IPS-NIHi7 (cell line): ENCODE results near the gene ADGRL3.
"Not testable (repeated sequence)": the region's sequence is repeated elsewhere in the genome, so short reads cannot be mapped to it uniquely, and the experiment has no call there.

Experiments
- DNase-seq: peaks from one replicate; pipeline ENCODE4 v3.0.0; 2012; ENCODE audit warnings: mixed read lengths; ENCODE audit errors: extremely low spot score

ADGRL3 gene

DNA sequence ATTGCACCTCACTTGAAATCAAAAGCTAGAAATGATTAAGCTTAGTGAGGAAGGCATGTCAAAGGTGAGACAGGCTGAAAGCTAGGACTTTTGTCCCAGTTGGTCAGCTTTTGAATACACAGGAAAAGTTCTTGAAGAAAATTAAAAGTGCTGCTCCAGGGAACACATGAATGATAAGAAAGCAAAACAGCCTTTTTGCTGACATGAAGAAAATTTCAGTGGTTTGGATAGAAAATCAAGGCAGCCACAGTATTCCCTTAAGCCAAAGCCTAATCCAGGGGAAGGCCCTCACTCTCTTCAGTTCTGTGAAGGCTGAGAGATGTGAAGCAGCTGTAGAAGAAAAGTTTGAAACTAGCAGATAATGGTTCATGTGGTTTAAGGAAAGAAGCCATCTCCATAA is 150.8 kb downstream of the ADGRL3 start:
- DNase-seq = no peak

DNA sequence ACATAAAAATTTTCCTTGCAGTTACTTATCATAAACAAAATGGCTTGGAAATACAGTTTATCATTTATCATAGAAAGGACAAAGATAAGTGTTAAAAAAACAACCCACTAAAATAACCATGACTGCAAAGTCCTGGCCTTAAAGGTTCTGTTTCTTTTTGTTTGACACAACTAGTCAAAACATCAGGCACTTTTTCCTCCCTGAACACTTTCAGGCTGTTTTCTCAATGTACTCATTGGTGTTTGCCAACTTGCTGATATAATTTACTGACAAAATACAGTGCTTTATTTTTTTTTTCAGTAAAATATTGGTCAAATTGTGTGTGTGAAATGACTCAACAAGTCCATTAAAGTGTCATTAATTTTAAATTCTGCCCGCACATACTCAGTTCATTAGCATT is 156.6 kb downstream of the ADGRL3 start:
- DNase-seq = no peak

- DNase-seq = no peak
Observed at GRCh38 chr4:61359301-61359700, 159.2 kb downstream of the ADGRL3 start.

DNA sequence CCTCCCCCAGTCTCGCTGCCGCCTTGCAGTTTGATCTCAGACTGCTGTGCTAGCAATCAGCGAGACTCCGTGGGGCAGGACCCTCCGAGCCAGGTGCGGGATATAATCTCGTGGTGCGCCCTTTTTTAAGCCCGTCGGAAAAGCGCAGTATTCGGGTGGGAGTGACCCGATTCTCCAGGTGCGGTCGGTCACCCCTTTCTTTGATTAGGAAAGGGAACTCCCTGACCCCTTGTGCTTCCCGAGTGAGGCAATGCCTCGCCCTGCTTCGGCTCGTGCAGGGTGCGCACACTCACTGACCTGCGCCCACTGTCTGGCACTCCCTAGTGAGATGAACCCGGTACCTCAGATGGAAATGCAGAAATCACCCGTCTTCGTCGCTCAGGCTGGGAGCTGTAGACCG is 172.7 kb downstream of the ADGRL3 start:
- DNase-seq = not testable (repeated sequence)

DNA sequence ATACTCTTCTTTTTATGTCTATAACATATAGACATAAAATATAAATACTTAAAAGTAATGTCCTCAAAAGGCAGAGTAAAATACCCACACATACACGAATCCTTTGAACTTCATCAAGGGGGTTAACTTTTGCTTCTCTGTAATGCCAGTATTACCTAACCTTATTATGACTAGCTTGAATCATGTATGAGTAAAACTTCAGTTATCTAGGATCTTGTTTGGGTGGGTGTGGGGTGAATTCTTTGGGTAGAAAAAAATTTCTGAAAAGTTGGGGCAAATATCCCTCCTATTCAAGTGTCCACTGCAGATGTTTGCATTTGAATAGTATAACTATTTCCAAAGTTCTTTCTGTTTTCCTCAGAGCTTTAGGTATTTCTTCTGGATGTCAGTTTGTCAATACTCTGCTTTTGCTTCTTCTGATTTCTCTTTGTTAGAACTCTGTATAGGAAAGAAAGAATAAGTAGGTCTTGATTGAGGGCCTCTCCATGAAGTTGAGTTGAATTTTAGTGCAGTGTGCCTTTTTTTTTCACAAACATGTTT is 173.8 kb downstream of the ADGRL3 start:
- DNase-seq = no peak

DNA sequence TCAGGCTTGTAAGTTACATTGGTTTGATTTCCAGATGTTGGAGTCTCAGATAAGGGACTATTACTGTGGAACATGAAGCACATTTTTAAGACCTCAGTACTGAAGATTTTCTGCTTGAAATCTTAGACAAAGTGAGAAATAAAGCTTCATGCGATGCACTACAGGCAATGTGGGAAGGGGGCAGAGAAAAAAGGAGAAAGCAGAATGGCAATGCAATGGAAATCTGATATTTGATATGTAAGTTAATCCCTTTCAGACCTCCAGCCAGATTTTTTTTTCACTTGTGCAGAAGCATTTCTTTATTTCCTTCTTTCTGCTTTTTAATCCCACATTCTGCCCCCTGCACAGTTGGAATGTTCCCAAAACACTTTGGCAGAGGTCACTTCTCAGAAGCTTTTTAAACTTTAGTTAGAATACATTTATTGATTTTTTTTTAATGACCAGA is 174.3 kb downstream of the ADGRL3 start:
- DNase-seq = no peak

DNA sequence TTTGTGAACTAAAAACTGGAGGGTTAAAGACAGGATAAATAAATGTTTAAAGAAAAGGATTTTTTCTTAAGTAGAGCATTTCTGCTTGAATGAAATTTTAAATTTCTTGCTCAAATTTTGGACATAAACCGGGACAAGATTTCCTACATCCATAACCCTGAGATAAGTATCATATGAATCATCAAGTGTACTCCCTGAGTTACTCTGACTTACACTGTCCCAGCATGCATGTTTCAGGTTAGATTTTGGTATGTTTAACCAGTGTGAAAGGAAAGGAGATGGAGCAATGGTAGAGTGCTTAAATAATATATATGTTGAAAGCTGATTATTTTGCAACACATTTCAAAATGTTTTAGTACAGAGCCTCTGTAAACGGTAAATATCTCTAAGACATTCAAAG is 175.2 kb downstream of the ADGRL3 start:
- no peak for DNase-seq

GRCh38 chr4:61376301-61376700 is 176.2 kb downstream of the ADGRL3 start:
- no peak for DNase-seq

DNA sequence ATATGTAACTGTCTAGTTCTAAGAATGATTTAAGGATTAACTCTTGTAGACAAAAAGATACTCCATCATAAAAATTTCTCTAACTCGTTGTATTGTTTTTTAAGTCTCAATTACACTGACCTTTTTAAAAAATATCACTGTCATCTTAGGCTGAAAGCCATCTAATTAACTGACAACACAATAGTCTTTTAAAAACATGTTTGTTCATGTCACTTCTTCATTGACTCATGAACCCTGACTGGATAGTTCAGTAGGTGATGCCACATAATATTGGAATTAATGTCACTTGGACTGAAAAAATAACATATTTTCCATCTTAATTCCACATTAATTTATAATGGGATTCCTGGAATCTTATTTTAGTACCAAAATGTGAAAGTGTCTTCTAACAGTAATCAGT is 179.3 kb downstream of the ADGRL3 start:
- no peak for DNase-seq

DNA sequence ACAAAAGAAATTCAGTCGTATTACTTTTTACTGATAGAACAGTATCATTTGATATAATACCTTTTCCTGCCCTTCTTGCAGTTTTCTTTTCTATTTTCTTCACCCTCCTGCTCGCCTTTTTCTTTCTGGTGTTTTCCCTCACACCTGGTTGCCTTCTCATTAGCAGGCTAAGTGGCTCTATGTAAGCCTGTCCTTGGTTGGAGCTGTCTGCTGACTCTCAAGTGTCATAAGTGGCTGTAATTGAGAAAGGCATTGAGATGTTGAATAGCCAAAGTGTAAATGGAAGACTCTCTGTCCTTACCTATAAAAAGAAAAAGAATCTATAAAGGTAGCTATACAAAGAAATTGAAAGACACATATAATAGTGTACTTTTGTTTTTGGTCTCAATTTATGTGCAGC is 180.7 kb downstream of the ADGRL3 start:
- DNase-seq = peak; percentile 13

- no peak for DNase-seq
Observed at GRCh38 chr4:61385256-61385655, 185.1 kb downstream of the ADGRL3 start.

GRCh38 chr4:61387372-61387771 is 187.2 kb downstream of the ADGRL3 start:
- not testable (repeated sequence) for DNase-seq

- DNase-seq = no peak
Observed at GRCh38 chr4:61389640-61390039, 189.5 kb downstream of the ADGRL3 start.

DNA sequence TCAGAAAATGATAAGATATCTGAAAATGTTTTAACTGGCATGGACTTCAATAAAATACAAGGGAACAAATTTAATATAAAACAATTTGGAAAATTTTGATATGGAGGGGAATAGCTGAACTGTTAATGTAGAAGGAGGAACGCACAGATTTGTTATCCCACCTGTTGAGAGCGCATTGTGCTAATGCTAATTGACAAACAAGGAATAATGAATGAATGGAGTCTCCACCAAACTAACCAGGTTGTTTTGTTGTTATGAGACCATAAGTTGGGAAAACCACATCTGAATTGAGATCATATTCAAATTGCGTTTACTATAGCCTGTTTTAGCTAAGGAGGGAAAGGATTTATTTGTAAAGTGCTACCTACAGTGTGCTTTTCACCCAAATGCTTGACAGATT is 195.6 kb downstream of the ADGRL3 start:
- no peak for DNase-seq

DNA sequence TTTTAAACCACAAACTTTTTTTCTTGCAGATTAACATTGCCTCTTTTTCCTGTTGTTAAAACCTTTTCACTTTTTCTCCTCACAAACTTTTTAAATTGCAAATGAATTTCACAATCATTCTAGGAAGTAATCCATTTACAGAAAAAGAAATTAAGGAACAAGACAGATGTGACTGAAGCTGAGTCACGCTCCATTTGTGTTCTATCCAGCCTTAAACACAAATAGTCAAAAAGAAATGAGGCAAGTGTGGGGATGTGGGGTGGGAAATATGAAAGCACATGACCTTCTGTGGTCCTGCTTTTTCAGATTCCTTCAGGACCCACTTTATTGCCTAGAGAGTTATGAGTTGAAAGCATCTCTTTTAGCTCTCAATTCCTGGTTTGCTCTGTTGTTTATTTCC is 197.0 kb downstream of the ADGRL3 start:
- no peak for DNase-seq

DNA sequence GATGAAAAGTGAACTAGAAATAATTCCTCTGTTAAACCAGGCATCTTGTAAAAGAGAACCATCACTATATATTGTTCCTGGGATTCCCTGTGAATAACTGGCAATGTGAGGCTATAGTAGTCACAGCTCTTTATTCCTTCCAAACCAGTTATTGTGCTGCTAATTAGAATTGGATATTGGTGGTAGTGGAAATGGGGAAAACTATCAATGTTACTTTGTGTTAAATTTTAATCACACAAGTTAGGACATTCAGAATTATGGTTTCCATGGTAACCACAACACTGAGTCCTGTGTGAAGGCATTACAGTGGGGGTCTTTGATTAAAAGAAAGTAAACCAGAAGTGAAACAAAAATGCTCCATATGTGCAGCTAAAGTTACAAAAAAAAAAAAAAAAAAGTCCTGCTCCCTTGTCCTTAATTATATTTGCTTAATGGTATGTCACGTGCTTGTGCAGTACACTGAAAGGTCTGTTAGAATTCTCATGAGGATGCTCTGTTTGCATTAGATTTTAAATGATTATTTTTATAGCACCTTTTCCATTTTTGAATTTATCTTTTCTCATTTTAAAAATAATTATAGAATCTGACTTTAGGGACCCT is 200.4 kb downstream of the ADGRL3 start:
- DNase-seq = no peak

DNA sequence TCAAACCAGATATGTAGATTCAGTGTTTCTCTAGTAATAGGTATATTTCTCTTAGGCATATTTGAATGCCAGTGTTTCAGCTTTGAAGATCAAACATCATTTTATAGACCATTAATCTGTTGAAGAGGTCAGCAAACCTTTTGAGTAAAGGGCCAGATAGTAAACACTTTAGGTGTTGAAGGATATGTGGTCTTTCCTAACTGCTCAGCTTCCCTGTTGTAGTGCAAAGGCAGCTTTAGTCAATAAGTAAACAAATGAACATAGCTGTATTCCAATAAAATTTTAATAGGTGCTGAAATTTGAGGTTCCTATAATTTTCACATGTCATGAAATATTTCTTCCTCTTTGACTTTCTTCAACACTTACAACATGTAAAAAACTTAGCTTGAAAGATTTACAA is 201.6 kb downstream of the ADGRL3 start:
- DNase-seq = no peak

GRCh38 chr4:61405307-61405706 is 205.2 kb downstream of the ADGRL3 start:
- no peak for DNase-seq

DNA sequence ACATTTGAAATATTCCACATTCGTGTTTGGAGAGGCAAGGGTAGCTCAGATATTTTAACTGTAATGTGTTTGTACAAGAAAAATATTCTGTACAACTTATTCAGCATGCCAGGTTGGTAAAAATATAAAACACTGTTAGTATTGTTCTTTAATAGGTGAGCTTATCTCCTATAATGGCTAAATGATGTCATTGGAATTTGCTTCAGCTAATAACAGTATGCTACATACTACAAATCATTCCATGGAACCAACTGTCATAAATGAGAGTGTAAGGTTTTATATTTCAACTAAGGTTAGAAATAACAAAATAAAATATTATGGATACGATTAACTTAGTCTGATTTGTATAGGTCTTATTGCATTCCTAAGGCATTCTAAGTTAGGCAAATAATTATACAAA is 206.6 kb downstream of the ADGRL3 start:
- DNase-seq = no peak

DNA sequence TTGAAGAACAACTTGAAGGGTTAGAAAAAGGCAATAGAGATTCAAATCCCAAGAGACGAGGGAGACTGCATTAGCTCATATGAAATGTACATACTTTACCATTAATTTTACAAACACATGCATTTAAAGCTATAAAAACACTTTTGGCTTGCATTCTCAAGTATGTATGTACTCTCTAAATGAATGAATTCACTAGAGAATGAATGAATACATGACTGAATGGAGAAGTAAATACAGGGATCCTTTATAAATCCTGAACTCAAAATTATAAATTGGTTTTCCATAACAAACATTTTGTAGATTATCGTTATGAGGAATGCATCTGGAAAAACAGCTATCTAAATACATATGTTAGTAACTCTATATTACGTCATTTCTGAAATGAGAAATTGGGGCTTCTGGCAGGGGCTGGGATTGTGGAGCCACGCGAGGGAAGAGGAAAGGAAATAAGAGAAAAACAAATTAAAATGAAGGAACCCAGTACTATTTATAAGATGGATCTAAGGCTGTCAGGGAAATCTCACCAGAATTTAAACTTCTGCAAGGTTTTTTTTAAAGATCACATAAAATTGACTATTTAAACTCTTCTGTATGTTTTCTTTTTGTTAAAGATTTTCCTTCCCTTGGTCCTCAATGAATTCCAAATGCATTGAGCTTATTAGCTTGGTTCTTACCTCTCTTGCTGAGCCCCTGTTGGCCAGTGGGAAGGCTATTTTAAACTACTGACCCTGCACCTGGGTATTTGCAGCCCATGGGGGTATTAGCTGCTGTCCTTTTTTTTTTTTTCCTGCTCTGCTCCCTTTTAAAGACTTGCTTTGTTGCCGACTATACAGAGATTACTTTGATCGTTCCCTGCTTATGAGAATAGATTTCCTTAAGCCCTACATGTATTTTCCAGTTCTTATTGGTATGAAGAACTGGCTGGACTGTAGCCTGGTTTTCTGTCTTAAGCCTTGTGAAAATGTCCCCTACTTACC is 207.8 kb downstream of the ADGRL3 start:
- no peak for DNase-seq

DNA sequence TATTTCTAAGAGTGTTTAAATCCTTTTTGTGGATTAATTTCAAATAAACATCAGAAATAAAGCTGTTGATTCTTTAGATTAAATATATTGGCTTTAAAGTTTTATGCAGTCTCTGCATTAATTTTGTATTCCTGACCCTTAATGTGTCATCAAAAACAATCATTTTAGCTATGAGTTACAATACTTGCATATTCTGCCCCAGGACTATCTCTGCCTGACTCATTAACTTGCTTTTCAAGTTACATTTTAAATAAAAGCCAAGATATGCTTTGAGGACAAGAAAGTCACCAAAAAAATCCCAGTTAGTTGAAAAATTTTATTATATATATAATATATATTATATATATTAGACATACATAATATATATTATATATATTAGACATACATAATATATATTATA is 208.7 kb downstream of the ADGRL3 start:
- no peak for DNase-seq

- no peak for DNase-seq
Observed at GRCh38 chr4:61411241-61411640, 211.1 kb downstream of the ADGRL3 start.

- DNase-seq = no peak
Observed at GRCh38 chr4:61425315-61425714, 225.2 kb downstream of the ADGRL3 start.
